ENCODE results near the gene EIF4G1. TPM values are rescaled to one million over a fixed set of nuclear protein-coding genes. Genes with fewer than 3 reads are reported as not detected.
A peak's percentile ranks its signal among the peaks of the same experiment; 100 is the strongest.

EIF4G1 gene
- total and polyA plus RNA-seq, 9 donors = 72.4 to 295 (median 206) TPM

- H3K4me3 ChIP-seq = no peak overlapping the region
- TF ChIP-seq POLR2A (IDR thresholded peaks at IDR 0.05) = no peak
- H3K4me1 ChIP-seq (ENCODE audit: insufficient read depth) = no peaks in the 10 kb centered on the region
- no peaks in the 10 kb centered on the region for H3K9me3 ChIP-seq
- H3K27me3 ChIP-seq = no peaks in the 10 kb centered on the region
- H3K36me3 ChIP-seq = no peaks in the 10 kb centered on the region
- WGBS, 3 donors = 85 to 92% (median 90%) methylated on average over 21 of the region's 21 CpGs
- H3K27ac ChIP-seq = no peak overlapping the region
- DNase-seq = no peak
- intact Hi-C loops (cut with DNase I) = loop anchor here in 1 of 4 donors (10.0 kb wide), 1 partner anchor 223 kb away; no protein-coding TSS in a partner anchor
Observed at GRCh38 chr3:184291738-184292445, 22.5 kb upstream of the EIF4G1 start.

GRCh38 chr3:184295771-184296170 lies 18.6 kb upstream of the EIF4G1 start:
- no peaks in the 10 kb centered on the region for H3K36me3 ChIP-seq
- no peak for TF ChIP-seq EP300 (IDR thresholded peaks at IDR 0.05)
- TF ChIP-seq POLR2A (IDR thresholded peaks at IDR 0.05) = no peak
- TF ChIP-seq CTCF (IDR thresholded peaks at IDR 0.05) = no peak
- DNase-seq = no peak
- H3K9me3 ChIP-seq = no peaks in the 10 kb centered on the region
- H3K4me1 ChIP-seq (ENCODE audit: insufficient read depth) = peaks cover 4% of the 10 kb centered on the region
- no peak overlapping the region for H3K4me3 ChIP-seq
- H3K27me3 ChIP-seq = no peaks in the 10 kb centered on the region
- 59 to 70% (median 59%) methylated on average over 3 of the region's 3 CpGs for WGBS, 3 donors
- no peak overlapping the region for H3K27ac ChIP-seq
- intact Hi-C loops (cut with DNase I) = loop anchor here in 1 of 4 donors (10.0 kb wide), 1 partner anchor 219 kb away; no protein-coding TSS in a partner anchor

GRCh38 chr3:184296616-184297015 lies 17.8 kb upstream of the EIF4G1 start:
- Histone ChIP-seq H3K4me3 (no peak overlapping the region), H3K9me3 (no peaks in the 10 kb centered on the region), H3K4me1 (ENCODE audit: insufficient read depth) (peaks cover 4% of the 10 kb centered on the region), H3K27ac (no peak overlapping the region), H3K27me3 (no peaks in the 10 kb centered on the region), H3K36me3 (no peaks in the 10 kb centered on the region)
- DNase-seq = no peak
- TF ChIP-seq CTCF (IDR thresholded peaks at IDR 0.05) (no peak), POLR2A (IDR thresholded peaks at IDR 0.05) (no peak), EP300 (IDR thresholded peaks at IDR 0.05) (no peak)
- intact Hi-C loops (cut with DNase I) = loop anchor here in 1 of 4 donors (10.0 kb wide), 1 partner anchor 218 kb away; no protein-coding TSS in a partner anchor
- 63 to 66% (median 65%) methylated on average over 7 of the region's 7 CpGs for WGBS, 3 donors

GRCh38 chr3:184298759-184299487 lies 15.5 kb upstream of the EIF4G1 start, which contains the start of gene PSMD2:
TSS of gene PSMD2 (plus strand) at chr3:184299241. CDS start at chr3:184299267, 26 bp downstream.
- WGBS, 3 donors = 0 to 1% (median 0%) methylated on average over 70 to 78 of the region's 78 CpGs
- no peaks in the 10 kb centered on the region for H3K36me3 ChIP-seq
- H3K27ac ChIP-seq = peak within 1 kb of the TSS; percentile 24 to 58
- H3K4me1 ChIP-seq (ENCODE audit: insufficient read depth) = peaks cover 4% of the 10 kb centered on the region
- intact Hi-C loops (cut with DNase I) = loop anchor here in 1 of 4 donors (10.0 kb wide), 1 partner anchor 216 kb away; no protein-coding TSS in a partner anchor
- peak within 1 kb of the TSS; percentile 79 for H3K4me3 ChIP-seq
- TF ChIP-seq EP300 (IDR thresholded peaks at IDR 0.05) (peak; percentile 14), CTCF (IDR thresholded peaks at IDR 0.05) (peak in 1 of 3 donors; percentile 15), POLR2A (IDR thresholded peaks at IDR 0.05) (peak; percentile 75)
- DNase-seq = peak; percentile 98 to 99 (median 99)
- H3K9me3 ChIP-seq = no peaks in the 10 kb centered on the region
- no peaks in the 10 kb centered on the region for H3K27me3 ChIP-seq
